ENCODE data around the gene DAGLA.

Gene DAGLA

GRCh38 chr11:61747192-61747966, 67.2 kb downstream of the DAGLA start:
- DNase-seq (ENCODE audit: low read depth) = peak; percentile 33

- DNase-seq (ENCODE audit: low read depth) = no peak
Observed at GRCh38 chr11:61747967-61748285, 67.7 kb downstream of the DAGLA start.

GRCh38 chr11:61749591-61750217, 69.5 kb downstream of the DAGLA start:
- DNase-seq (ENCODE audit: low read depth) = no peak

GRCh38 chr11:61750631-61751273, 70.6 kb downstream of the DAGLA start:
- no peak for DNase-seq (ENCODE audit: low read depth)

- DNase-seq (ENCODE audit: low read depth) = no peak
Observed at GRCh38 chr11:61751384-61751783, 71.2 kb downstream of the DAGLA start.

- DNase-seq (ENCODE audit: low read depth) = no peak
Observed at GRCh38 chr11:61752117-61752924, 72.1 kb downstream of the DAGLA start, which contains the start of gene MYRF. MYRF (plus strand) TSS chr11:61752636; CDS start chr11:61752745, 109 bp downstream.

GRCh38 chr11:61752925-61753521, 72.8 kb downstream of the DAGLA start:
- DNase-seq (ENCODE audit: low read depth) = no peak

- DNase-seq (ENCODE audit: low read depth) = no peak
Observed at GRCh38 chr11:61753672-61754071, 73.5 kb downstream of the DAGLA start.

GRCh38 chr11:61754534-61755482, 74.6 kb downstream of the DAGLA start:
- DNase-seq (ENCODE audit: low read depth) = no peak

GRCh38 chr11:61756147-61756451, 75.9 kb downstream of the DAGLA start:
- no peak for DNase-seq (ENCODE audit: low read depth)

GRCh38 chr11:61756452-61757212, 76.4 kb downstream of the DAGLA start:
- DNase-seq (ENCODE audit: low read depth) = no peak

- DNase-seq (ENCODE audit: low read depth) = no peak
Observed at GRCh38 chr11:61757213-61757862, 77.1 kb downstream of the DAGLA start.

GRCh38 chr11:61760946-61761345, 80.8 kb downstream of the DAGLA start:
- no peak for DNase-seq (ENCODE audit: low read depth)

GRCh38 chr11:61761440-61762222, 81.4 kb downstream of the DAGLA start:
- no peak for DNase-seq (ENCODE audit: low read depth)

- DNase-seq (ENCODE audit: low read depth) = no peak
Observed at GRCh38 chr11:61762223-61762615, 82.0 kb downstream of the DAGLA start.

GRCh38 chr11:61762798-61763197, 82.6 kb downstream of the DAGLA start:
- DNase-seq (ENCODE audit: low read depth) = no peak

GRCh38 chr11:61763930-61764605, 83.9 kb downstream of the DAGLA start:
- DNase-seq (ENCODE audit: low read depth) = no peak

- DNase-seq (ENCODE audit: low read depth) = no peak
Observed at GRCh38 chr11:61764606-61765260, 84.5 kb downstream of the DAGLA start.

Data from stromal cell of bone marrow (primary cell).